GM21529 (cell line): ENCODE data around the gene AQR.

Experiments
- ATAC-seq: cut with Tn5 transposase; IDR thresholded peaks from one replicate; pipeline ENCODE4 v1.9.1; 2021; ENCODE audit not compliant: unreplicated experiment

The AQR gene

GRCh38 chr15:34883042-34883441 is 86.5 kb downstream of the AQR start:
- ATAC-seq, result no peak

GRCh38 chr15:34879107-34879506 is 90.4 kb downstream of the AQR start:
- ATAC-seq, result no peak

- ATAC-seq, result no peak
Observed at GRCh38 chr15:34876640-34877039, 92.9 kb downstream of the AQR start.

- no peak for ATAC-seq
Observed at GRCh38 chr15:34869110-34869509, 100.4 kb downstream of the AQR start.

- no peak for ATAC-seq
Observed at GRCh38 chr15:34865531-34865930, 104.0 kb downstream of the AQR start.

- no peak for ATAC-seq
Observed at GRCh38 chr15:34861214-34861613, 108.3 kb downstream of the AQR start.

GRCh38 chr15:34855893-34856292 is 113.6 kb downstream of the AQR start:
- ATAC-seq, result no peak

GRCh38 chr15:34855413-34855812 is 114.1 kb downstream of the AQR start:
- no peak for ATAC-seq

GRCh38 chr15:34854232-34854631 is 115.3 kb downstream of the AQR start:
- no peak for ATAC-seq

- ATAC-seq, result no peak
Observed at GRCh38 chr15:34853001-34853758, 116.4 kb downstream of the AQR start.

GRCh38 chr15:34851751-34852150 is 117.8 kb downstream of the AQR start:
- no peak for ATAC-seq

- no peak for ATAC-seq
Observed at GRCh38 chr15:34851007-34851406, 118.5 kb downstream of the AQR start.

- ATAC-seq, result no peak
Observed at GRCh38 chr15:34850121-34850520, 119.4 kb downstream of the AQR start.

- ATAC-seq, result no peak
Observed at GRCh38 chr15:34849364-34849959, 120.1 kb downstream of the AQR start.

GRCh38 chr15:34847598-34847997 is 121.9 kb downstream of the AQR start:
- ATAC-seq, result no peak

- ATAC-seq, result no peak
Observed at GRCh38 chr15:34841262-34841725, 128.2 kb downstream of the AQR start.

- ATAC-seq, result no peak
Observed at GRCh38 chr15:34838282-34838681, 131.3 kb downstream of the AQR start.

- ATAC-seq, result no peak
Observed at GRCh38 chr15:34837246-34838016, 132.1 kb downstream of the AQR start.

GRCh38 chr15:34828145-34828911 is 141.2 kb downstream of the AQR start:
- no peak for ATAC-seq

GRCh38 chr15:34821831-34822230 is 147.7 kb downstream of the AQR start:
- no peak for ATAC-seq

- no peak for ATAC-seq
Observed at GRCh38 chr15:34820110-34820509, 149.4 kb downstream of the AQR start.
